ENCODE data around the gene INPP5B. TPM values are rescaled to one million over a fixed set of nuclear protein-coding genes. Genes with fewer than 3 reads are reported as not detected.

The INPP5B gene
- total RNA-seq, 1 donor from 2014 or later, result 18.7 TPM

- DNase-seq (ENCODE audit: low read depth), result no peak
- no peak for TF ChIP-seq CTCF (conservative IDR thresholded peaks at IDR 0.05; ENCODE audit: low read depth, low read length)
Observed at GRCh38 chr1:37866491-37866890, 80.4 kb downstream of the INPP5B start.

GRCh38 chr1:37865348-37866120 lies 81.3 kb downstream of the INPP5B start:
- no peak for DNase-seq (ENCODE audit: low read depth)
- TF ChIP-seq CTCF (conservative IDR thresholded peaks at IDR 0.05; ENCODE audit: low read depth, low read length), result no peak
- H3K4me3 ChIP-seq (ENCODE audit: low read depth, low read length), result no peak overlapping the region

More at GRCh38 chr1:37866491-37866890, 80.4 kb downstream of the INPP5B start:
- H3K4me3 ChIP-seq (ENCODE audit: low read depth, low read length), result no peak overlapping the region

- DNase-seq (ENCODE audit: low read depth), result no peak
- TF ChIP-seq CTCF (conservative IDR thresholded peaks at IDR 0.05; ENCODE audit: low read depth, low read length), result no peak
Observed at GRCh38 chr1:37862330-37862729, 84.5 kb downstream of the INPP5B start.

DNA sequence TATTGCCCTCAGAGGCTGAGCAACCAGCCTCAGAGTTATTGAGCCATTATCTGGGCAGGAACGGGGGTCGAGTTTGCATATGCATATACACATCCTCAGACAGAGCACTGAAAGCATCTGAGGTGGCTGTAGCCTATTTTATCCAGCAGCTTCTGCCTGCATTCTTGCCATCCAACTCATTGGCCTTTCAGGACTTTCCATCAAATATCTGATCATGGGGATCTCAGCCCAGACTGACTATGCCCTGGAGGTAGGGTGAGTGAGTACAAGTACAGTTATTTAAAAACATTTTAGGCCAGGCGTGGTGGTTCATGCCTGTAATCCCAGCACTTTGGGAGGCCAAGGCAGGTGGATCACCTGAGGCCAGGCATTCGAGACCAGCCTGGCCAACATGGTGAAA lies 85.7 kb downstream of the INPP5B start:
- TF ChIP-seq CTCF (conservative IDR thresholded peaks at IDR 0.05; ENCODE audit: low read depth, low read length), result no peak
- DNase-seq (ENCODE audit: low read depth), result no peak
- H3K4me3 ChIP-seq (ENCODE audit: low read depth, low read length), result no peak overlapping the region

More at GRCh38 chr1:37862330-37862729, 84.5 kb downstream of the INPP5B start:
- H3K4me3 ChIP-seq (ENCODE audit: low read depth, low read length), result no peak overlapping the region

GRCh38 chr1:37860346-37860666 lies 86.5 kb downstream of the INPP5B start:
- TF ChIP-seq CTCF (conservative IDR thresholded peaks at IDR 0.05; ENCODE audit: low read depth, low read length), result no peak
- peak overlapping the region; percentile 94 for H3K4me3 ChIP-seq (ENCODE audit: low read depth, low read length)
- DNase-seq (ENCODE audit: low read depth), result no peak

- H3K4me3 ChIP-seq (ENCODE audit: low read depth, low read length), result peak within 1 kb of the TSS; percentile 94
- TF ChIP-seq CTCF (conservative IDR thresholded peaks at IDR 0.05; ENCODE audit: low read depth, low read length), result peak; percentile 82
- DNase-seq (ENCODE audit: low read depth), result peak; percentile 72
Observed at GRCh38 chr1:37859507-37860345, 87.1 kb downstream of the INPP5B start, which contains the start of gene MTF1. Gene MTF1, minus strand, starts transcription at chr1:37859592. Its CDS starts 1,934 bp downstream, at chr1:37857658.
